Naive thymus-derived CD8-positive, alpha-beta T cell (primary cell): Measurements from ENCODE around the gene SLC25A18. TPM values are rescaled to one million over a fixed set of nuclear protein-coding genes. Genes with fewer than 3 reads are reported as not detected.

ENCODE experiments used
- polyA plus RNA-seq, 3 donors: library from polyadenylated mRNA; unstranded; fragments of 300-500 nt; fragmentation: Illumina TruSeq; gene quantifications; one replicate each; pipeline ENCODE4 v1.2.3, GENCODE V29; 2021
- total RNA-seq, 8 experiments: library from RNA in 2 of 8; stranded (reverse) in 2 of 8; gene quantifications; one replicate each; pipeline ENCODE4 v1.2.3 and lab custom pipeline; 2021 to 2026

SLC25A18 gene
- total and polyA plus RNA-seq, 5 experiments from 2014 or later: not detected

Other genes with a start within 250 kb of the SLC25A18 start
- under 1 TPM; 0.10 to 0.14 TPM for gene CECR2, start 194.0 kb upstream of the SLC25A18 start, total RNA-seq
- gene CECR2, start 194.0 kb upstream of the SLC25A18 start, polyA plus RNA-seq: not detected
- 10 to 100 TPM; 66.6 to 69.6 TPM for gene ATP6V1E1, start 65.3 kb downstream of the SLC25A18 start, total RNA-seq
- gene ATP6V1E1, start 65.3 kb downstream of the SLC25A18 start, polyA plus RNA-seq: 10 to 100 TPM; 86.9 to 98.6 (median 95.8) TPM
- 10 to 100 TPM; 32.3 to 35.0 TPM for gene BCL2L13, start 75.3 kb downstream of the SLC25A18 start, total RNA-seq
- gene BCL2L13, start 75.3 kb downstream of the SLC25A18 start, polyA plus RNA-seq: 10 to 100 TPM; 42.8 to 52.2 (median 45.6) TPM
- 10 to 100 TPM; 22.3 to 23.0 TPM for gene BID, start 211.0 kb downstream of the SLC25A18 start, total RNA-seq
- 10 to 100 TPM; 67.0 to 84.1 (median 67.7) TPM for gene BID, start 211.0 kb downstream of the SLC25A18 start, polyA plus RNA-seq